Inferior parietal cortex (tissue), 1 donor: ENCODE results near the gene PRAF2.

Source experiments
- DNase-seq: peaks from one replicate; pipeline ENCODE4 v3.0.0-alpha.2; 2016; ENCODE audit errors: extremely low spot score

Gene PRAF2

DNA sequence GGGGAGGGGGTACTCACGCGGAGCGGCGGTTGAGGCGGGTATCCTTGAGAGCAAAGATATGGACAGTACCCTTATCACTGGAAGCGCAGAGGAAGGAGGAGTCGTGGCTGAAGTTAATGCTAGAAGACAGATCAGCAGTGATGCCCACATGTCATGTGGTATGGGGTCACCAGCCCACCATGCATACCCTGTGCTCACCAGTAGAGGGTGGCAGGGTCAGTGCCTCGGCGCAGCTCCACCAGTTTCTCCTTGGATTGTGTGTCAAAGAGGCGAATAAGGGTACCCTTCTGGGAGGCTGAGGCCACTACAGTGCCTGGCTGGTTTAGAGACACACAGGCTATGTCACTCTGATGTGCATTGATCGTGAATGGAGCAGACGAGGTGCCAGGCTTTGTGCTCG is 1.5 kb upstream of the PRAF2 start:
- no peak for DNase-seq

GRCh38 chrX:49072712-49073095 is 1.1 kb downstream of the PRAF2 start:
- no peak for DNase-seq

DNA sequence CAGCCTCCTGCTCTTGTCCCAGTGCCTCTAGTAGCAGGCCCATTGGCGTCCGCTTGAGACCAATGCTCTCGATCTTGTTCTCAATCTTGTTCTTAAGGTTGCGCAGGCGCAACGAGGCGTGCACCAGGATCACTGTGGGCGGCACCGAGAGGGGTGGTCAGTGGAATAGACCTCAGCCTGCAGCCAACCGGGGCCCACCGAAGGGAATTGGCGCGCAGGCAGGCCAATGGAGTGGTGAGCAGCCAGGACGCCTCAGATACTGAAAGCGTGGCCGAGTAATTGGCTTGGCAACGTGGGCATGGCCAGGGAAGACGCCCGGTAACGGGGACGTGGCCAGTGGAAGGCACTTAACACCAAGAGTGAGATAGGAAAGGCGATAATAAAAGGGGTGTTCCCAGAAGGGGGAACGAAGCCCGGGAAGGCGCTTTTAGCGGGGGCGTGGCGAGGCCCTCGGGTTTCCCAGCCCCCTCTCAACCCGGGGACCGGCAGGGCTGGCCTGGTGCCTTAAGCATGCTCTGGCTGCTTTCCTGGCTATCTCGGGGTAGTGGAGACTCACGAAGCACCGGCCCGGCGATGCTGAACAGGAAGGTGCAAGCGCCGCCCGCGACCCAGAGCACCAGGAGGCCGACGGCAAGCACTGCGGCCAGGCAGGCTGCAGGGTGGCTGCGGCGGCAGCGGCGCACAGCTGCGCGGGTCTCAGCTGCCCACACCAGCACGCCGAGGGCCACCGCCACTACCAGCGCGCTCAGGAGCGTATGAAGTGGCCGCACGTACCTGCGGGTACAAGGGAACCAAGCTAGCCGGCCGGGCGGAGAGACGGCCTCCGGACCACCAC is 1.7 kb downstream of the PRAF2 start:
- peak; percentile 26 for DNase-seq

DNA sequence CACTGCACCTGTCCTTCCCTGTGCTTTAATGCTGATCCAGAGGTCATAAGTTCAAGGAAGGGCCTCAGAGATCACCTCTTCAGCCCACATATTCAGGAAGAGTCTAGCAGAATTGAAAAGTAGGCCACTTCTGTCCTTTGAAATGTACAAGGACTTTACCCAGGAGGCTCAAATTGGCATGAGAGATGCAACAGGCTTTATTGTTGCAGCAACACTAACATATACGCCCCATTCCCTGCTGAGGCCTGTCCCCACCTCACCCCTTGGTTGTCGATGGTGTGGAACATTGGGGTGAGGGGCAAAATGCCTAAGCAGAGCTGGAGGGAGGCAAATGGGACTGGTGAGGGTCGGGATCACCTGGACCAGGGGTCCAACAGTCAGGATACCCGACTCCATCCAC is 2.8 kb downstream of the PRAF2 start:
- no peak for DNase-seq

- DNase-seq: no peak
Measured at GRCh38 chrX:49069038-49069437, 4.8 kb downstream of the PRAF2 start.

DNA sequence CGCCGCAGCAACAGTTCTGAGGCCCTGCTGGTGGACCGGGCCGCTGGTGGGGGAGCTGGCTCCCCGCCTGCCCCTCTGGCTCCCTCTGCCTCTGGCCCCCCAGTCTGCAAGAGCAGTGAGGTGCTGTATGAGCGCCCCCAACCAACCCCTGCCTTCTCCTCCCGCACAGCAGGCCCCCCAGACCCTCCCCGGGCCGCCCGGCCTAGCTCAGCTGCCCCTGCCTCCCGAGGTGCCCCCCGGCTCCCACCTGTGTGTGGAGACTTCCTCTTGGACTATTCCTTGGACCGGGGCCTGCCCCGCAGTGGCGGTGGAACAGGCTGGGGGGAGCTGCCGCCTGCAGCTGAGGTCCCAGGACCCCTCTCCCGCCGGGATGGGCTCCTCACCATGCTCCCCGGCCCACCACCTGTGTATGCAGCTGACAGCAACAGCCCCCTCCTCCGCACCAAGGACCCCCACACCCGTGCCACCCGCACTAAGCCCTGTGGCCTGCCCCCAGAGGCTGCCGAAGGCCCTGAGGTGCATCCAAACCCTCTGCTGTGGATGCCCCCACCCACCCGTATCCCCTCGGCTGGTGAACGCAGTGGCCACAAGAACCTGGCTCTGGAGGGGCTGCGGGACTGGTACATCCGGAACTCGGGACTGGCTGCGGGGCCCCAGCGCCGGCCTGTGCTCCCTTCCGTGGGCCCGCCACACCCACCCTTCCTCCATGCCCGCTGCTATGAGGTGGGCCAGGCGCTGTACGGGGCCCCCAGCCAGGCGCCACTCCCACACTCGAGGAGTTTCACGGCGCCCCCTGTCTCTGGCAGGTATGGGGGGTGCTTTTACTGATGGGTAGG is 6.3 kb downstream of the PRAF2 start:
- DNase-seq: no peak

GRCh38 chrX:49066690-49067089 is 7.1 kb downstream of the PRAF2 start:
- no peak for DNase-seq

DNA sequence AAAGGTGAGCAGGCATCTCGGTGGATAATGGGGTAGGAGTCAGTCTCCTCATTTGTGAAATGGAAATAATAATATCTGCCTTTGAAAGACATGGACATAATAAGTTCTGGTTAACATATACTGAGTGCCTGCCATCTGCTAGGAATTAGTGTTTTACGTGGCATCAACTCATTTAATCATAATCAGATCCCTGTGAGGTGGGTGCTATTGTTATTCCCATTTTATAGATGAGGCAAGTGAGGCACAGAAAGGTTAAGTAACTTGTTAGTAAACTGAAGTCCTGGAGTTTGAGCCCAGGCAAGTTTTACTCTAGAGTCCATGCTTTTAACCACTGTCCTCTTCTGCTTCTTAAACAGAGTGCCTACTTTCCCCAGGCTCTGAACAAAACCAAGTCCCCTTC is 7.5 kb downstream of the PRAF2 start:
- DNase-seq: no peak

- DNase-seq: no peak
Measured at GRCh38 chrX:49064735-49065134, 9.1 kb downstream of the PRAF2 start.

DNA sequence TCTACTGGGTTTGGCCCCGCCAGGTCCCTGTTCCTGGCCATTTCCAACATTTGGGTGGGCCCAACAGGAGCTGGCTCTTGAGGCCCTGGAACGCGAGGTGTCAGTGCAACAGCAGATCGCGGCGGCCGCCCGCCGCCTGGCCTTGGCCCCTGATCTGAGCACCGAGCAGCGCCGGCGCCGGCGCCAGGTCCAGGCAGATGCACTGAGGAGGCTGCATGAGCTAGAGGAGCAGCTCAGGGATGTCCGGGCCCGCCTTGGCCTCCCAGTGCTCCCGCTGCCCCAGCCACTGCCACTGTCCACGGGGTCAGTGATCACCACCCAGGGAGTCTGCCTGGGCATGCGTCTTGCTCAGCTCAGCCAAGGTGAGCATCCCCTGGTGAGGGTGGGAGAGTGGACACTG is 9.5 kb downstream of the PRAF2 start:
- no peak for DNase-seq

DNA sequence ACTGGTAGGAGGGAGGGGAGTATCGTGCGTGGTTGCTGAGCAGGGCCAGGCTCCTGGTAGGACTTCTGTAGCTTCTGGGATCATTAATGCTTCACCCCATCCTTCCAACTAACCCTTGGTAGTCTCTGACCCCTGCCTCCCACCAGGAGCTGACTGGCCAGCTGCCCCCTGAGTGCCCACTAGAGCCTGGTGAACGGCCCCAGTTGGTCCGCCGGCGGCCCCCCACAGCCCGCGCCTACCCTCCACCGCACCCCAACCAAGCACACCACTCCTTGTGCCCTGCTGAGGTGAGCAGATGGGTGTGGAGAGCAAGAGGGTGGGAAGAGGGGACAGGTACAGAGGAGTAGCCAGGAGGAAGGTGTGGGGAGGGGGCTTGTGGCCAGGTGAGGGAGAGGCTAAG is 10.1 kb downstream of the PRAF2 start:
- DNase-seq: no peak

DNA sequence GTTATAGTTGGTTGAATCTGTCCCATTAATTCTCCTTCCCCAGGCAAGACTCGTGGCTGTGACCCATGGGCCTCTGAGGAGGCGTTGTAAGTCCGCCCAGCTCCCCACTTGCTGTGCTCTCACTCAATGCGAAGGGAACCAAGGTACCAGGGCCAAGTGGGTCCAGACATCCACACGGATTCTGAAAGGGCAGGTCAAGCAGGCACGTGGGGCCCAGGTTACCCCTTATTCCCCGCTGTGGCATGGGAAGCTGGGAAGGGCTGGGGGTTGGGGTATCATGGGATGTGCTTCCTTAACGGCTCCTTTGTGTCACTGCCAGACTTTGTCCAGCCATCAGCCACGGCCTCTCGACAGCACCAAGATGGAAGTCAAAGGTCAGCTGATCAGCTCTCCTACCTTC is 11.9 kb downstream of the PRAF2 start:
- DNase-seq: no peak

GRCh38 chrX:49061490-49061889 is 12.3 kb downstream of the PRAF2 start:
- no peak for DNase-seq

- DNase-seq: no peak
Measured at GRCh38 chrX:49060914-49061313, 12.9 kb downstream of the PRAF2 start.

DNA sequence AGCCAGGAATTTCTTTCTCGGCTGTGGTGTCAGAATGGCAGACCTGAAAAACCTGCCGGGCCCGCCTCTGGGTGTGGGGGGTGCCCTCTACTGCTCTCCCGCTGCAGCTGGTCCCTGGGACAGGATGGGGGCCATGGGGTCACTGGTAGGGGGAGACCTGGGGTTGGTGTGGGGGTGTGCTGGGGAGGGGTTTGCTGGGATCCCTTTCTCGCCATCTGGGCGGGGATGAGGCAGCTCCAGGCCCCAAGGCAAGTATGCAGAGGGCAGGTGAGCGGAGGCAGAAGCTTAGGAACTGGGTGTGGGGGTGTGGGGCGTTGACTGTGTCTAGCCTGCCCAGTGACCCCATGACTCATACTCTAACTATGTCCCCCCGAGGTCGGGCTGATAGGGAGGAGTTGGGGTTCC is 14.1 kb downstream of the PRAF2 start:
- no peak for DNase-seq

DNA sequence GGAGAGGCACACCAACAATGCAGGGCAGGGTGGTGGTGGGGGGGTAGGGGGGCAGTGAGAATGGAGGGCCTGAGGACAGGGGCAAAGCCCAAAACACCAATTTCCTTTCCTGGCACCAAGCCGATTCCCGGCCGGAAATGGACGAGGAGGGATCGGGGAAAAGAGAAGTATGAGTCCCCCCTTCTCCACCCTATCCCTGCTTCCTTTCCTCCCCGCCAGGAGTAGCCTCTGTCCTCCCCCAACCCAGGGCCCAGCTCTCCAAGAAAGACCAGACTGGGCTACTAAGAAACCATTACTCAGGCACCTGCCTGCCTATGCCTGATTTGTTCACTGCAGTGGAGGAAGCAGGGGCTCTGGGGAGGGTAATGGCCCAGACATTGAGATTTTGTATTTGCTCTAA is 14.6 kb downstream of the PRAF2 start:
- no peak for DNase-seq

- DNase-seq: no peak
Measured at GRCh38 chrX:49058794-49059193, 15.0 kb downstream of the PRAF2 start, which contains the start of gene CCDC120. CCDC120 (plus strand) TSS chrX:49058999; CDS start chrX:49062042, 3,043 bp downstream.

GRCh38 chrX:49054073-49054762 is 19.6 kb downstream of the PRAF2 start:
- DNase-seq: no peak

GRCh38 chrX:49053223-49054072 is 20.4 kb downstream of the PRAF2 start:
- DNase-seq: no peak

DNA sequence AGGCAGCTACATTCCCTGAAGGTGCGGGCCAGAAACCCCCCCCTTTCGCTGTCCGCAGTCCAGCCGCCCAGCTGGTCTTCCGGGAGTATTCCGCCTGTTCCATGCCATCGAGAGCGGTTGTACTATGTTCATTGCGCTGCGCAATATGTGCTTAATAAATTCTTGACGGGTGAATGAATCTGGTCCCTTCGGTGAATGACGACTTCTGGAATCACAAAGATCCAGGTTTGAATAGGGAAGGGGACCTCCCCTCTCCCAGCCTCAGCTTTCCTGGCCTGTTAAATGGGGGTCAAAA is 29.9 kb downstream of the PRAF2 start:
- no peak for DNase-seq

DNA sequence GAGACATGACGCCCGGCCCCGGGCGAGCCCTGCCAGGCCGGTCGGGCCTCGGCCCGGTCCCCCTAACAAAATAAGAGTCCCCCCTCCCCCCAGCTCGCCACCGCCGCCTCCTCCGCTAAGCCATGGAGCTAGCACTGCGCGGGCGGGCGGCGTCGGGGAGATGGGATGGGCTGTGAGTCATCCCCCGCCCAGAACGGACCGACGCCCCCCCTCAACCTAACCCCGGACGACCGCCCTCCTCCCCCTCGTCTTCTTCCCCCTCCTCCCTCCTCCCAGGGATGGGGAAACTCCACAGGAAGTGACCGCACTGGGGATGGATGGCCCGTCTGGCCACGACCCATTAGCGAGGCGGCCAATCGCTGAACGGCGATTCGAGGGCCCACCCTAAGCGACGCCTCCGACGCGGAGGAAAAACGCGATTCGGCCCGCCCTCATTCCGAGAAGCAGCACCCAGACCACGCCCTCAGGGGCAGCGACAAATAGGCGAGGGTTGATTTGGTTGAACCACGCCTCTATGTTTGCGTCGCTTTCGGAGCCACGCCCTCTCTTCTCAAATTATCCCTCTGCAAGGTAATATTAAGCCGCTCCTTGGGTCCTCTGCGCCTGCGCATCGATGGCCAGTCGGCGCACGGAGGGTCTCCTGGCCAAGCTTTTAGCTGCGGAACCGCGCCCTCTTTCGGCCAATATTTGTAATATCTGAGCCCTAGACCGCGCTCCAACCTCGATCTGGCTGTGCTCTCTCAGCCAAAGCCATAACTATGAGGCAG is 30.4 kb downstream of the PRAF2 start, which contains the start of gene TFE3:
TFE3 (minus strand) TSS at position 138 of the 767 bp plus-strand sequence; CDS start at position 7, 131 bp downstream.
- DNase-seq: peak; percentile 95
